NB4 (cell line): ENCODE measurements around the gene LCAT.

Source experiments
- DNase-seq: peaks from one replicate; pipeline ENCODE4 v3.0.0; 2010; ENCODE audit warnings: low read depth
- H3K4me3 ChIP-seq: one replicate; pipeline ENCODE4 v1.5.1; 2011; ENCODE audit warnings: mild to moderate bottlenecking, low read depth, low read length, moderate library complexity
- MYC ChIP-seq: IDR thresholded peaks from 2 replicates; pipeline ENCODE4 v1.6.1; 2011; ENCODE audit warnings: low read depth, low read length
- POLR2A ChIP-seq: IDR thresholded peaks from 2 replicates; pipeline ENCODE4 v1.6.1; 2011; ENCODE audit warnings: mild to moderate bottlenecking; ENCODE audit not compliant: insufficient read length; ENCODE audit errors: extremely low read depth
- TF ChIP-seq, protein P1 (sequence below): IDR thresholded peaks from 2 replicates; pipeline ENCODE4 v1.6.1; 2011; ENCODE audit warnings: low read depth, low read length
- TF ChIP-seq, protein P2 (sequence below): IDR thresholded peaks from one replicate; pipeline ENCODE4 v1.5.1; 2012; ENCODE audit warnings: low read depth, low read length

The LCAT gene

DNA sequence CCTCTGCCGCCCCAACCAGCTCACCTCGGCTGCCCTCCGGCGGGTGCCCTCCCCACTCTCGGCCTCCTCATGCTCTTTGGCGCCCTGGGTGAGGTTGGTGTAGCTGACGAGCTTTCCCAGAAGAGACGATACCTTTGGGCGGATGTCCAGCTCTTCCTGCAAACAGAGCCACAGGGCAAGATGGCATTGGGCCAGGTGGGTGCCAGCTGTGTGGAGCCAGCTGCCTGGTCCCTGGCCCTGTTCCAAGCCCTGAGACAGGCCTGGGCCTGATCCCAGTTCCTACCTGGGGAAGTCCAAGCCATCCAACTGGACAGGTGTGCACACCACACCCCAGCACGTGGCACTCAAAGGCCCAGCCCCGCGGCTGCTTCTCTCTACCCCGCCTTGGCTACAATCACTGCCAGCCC is 17.6 kb upstream of the LCAT start:
- H3K4me3 ChIP-seq, result no peak overlapping the region
- no peak for DNase-seq
- TF ChIP-seq, protein P1, sequence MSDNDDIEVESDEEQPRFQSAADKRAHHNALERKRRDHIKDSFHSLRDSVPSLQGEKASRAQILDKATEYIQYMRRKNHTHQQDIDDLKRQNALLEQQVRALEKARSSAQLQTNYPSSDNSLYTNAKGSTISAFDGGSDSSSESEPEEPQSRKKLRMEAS, result no peak
- TF ChIP-seq POLR2A (no peak), MYC (no peak)
- TF ChIP-seq, protein P2, sequence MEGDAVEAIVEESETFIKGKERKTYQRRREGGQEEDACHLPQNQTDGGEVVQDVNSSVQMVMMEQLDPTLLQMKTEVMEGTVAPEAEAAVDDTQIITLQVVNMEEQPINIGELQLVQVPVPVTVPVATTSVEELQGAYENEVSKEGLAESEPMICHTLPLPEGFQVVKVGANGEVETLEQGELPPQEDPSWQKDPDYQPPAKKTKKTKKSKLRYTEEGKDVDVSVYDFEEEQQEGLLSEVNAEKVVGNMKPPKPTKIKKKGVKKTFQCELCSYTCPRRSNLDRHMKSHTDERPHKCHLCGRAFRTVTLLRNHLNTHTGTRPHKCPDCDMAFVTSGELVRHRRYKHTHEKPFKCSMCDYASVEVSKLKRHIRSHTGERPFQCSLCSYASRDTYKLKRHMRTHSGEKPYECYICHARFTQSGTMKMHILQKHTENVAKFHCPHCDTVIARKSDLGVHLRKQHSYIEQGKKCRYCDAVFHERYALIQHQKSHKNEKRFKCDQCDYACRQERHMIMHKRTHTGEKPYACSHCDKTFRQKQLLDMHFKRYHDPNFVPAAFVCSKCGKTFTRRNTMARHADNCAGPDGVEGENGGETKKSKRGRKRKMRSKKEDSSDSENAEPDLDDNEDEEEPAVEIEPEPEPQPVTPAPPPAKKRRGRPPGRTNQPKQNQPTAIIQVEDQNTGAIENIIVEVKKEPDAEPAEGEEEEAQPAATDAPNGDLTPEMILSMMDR, result no peak

DNA sequence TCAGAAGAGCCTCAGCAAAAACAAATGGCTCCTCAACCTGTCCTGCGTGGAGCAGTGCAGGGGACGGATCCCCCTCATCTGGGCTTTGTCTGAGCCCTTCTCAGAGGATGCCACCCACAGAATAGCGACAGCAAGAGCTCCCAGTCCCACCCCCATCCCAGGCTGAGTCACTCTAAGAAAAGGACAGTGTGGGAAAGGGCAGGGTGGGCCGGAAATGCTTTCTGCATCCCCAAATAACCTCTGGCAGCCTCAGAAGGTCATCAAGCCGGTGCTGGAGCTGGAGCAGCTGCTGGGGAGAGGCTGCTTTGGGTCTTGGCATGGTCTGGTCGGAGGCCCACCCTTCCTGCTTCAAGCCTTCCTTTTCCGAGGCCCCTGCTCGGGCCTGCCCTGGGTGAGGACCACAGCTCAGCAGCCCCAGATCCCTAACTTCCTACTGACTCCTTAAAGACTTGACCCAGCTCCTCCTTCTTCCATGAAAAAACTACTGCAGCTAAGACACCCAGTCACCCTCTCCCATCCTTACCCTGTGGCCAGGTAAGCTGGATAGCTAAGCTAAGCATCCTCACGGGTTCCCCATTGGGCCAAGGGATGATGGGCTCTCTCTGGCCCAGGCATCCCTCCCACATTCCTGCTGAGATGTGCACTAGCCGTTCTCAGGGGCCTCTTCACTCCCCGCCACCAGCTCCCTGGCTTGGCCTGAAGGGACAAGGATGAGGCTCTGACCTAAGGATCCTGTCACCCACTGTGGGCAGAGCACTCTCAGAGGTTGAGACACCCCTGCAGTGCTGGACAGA is 15.8 kb upstream of the LCAT start:
- H3K4me3 ChIP-seq, result no peak overlapping the region
- TF ChIP-seq, protein P2, result no peak
- TF ChIP-seq MYC (no peak), POLR2A (no peak)
- TF ChIP-seq, protein P1, result no peak
- no peak for DNase-seq

DNA sequence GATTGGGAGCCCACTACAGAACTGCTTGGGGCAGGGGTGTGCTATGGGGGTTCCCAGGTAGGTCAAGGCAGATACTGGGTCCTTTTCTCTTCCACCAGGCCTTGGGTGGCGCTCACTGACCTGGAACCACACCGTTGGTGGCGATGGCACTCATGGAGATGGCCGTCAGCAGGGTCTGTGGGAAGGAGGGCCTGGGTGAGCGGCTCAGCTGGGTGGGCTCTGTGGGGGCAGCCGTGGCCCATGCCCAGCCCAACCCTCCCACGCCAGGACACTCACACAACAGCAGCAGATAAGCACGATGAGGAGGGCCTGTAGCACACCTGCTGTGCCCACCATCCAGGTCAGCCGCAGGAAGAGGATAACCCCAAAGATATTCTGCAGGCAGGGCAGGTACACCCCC is 13.7 kb upstream of the LCAT start:
- DNase-seq, result no peak
- H3K4me3 ChIP-seq, result no peak overlapping the region
- no peak for TF ChIP-seq POLR2A
- TF ChIP-seq, protein P1, result no peak
- TF ChIP-seq, protein P2, result no peak
- TF ChIP-seq MYC, result no peak

DNA sequence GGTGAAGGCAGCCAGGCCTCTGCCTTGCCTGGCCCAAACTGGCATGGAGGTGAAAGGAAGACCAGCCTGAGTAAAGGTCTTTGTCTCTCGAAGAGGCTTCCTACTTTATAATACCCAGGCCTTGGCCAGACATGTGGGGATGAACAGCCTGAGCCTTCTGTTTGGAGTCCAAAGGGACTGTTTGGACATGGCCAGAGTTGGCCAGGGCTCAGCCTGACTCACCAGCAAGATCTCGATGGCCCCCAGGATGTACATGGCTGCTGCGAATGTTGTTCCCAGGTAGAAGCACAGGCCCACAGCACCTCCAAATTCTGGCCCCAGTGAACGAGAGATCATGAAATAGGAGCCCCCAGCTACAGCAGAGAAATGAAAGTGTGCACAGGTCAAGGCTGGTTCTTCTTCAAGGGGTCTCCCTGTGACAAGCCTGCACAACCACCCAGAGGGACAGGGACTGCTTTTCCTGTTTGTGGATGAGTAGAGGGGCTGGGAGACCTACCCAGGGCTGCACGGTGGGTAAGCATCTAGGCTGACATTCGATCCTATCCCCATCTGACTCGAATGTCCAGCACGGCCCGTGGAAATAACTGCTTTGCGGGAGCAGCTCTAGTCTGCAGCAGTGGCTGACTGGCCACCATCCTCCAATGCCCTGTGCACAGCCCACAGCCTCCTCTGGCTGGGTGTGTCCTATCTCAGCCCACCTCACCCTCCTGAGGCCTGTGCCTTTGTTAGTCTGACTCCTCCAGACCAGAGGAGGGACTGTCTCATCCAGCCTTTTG is 10.7 kb upstream of the LCAT start:
- TF ChIP-seq POLR2A (no peak), MYC (no peak)
- TF ChIP-seq, protein P1, result no peak
- TF ChIP-seq, protein P2, result no peak

DNA sequence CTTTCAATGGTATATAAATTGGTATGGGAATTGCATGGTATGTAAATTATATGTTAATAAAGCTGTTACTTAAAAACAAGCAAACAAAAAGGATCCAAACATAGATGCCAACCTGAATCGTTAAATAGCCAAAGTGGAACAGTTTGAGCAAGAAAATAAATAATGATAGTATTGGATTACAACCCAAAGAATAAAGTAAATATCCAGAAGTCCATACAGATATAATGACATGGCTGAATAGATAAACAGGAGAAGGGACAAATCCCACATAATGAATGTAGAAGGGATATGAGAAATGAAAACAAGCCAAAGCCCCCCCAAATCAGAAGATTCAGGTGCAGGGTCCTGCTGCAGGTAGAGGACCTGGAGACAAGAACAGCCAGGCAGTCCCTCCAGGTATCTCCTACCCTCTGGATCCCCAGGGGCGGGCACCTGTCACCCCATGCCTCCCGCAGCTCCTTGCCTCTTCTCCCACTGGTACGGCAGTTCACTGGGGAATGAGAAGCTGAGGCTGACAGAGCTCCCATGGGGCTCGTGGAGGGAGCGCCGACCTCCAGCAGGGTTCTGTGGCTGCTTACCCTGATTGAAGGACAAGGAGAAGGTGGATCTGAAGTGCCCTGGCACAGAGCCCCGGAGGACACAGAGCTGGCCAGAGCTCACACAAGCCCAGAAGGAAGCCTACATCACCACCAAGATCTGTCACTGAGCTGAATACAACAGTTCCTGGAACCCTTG is 9.9 kb upstream of the LCAT start:
- no peak for DNase-seq
- no peak overlapping the region for H3K4me3 ChIP-seq
- TF ChIP-seq, protein P2, result no peak
- TF ChIP-seq MYC, result no peak
- TF ChIP-seq, protein P1, result no peak
- no peak for TF ChIP-seq POLR2A

More for the DNA sequence above, 10.7 kb upstream of the LCAT start:
- no peak overlapping the region for H3K4me3 ChIP-seq
- no peak for DNase-seq
